Esophagus squamous epithelium (tissue), 4 donors: ENCODE results near the gene DNAH2.

Source experiments
- CTCF ChIP-seq, 6 experiments: fragments of 450-650 bp in 4 of 6; fragments of 200-600 bp in 2 of 6; sonication (generic) in 2 of 6; IDR thresholded peaks; one replicate each; pipeline ENCODE4 v1.5.1; 2016 to 2019; ENCODE audit warnings: antibody characterized with exemption in 6 of 6, mild to moderate bottlenecking in 4 of 6, moderate library complexity in 4 of 6
- POLR2A ChIP-seq, 4 donors: fragments of 450-650 bp; IDR thresholded peaks; one replicate each; pipeline ENCODE4 v1.6.1; 2017; ENCODE audit warnings: antibody characterized with exemption in 4 of 4, mild to moderate bottlenecking in 4 of 4, moderate library complexity in 3 of 4

- TF ChIP-seq CTCF (IDR thresholded peaks at IDR 0.05) = no peak
- no peak for TF ChIP-seq POLR2A (IDR thresholded peaks at IDR 0.05)
These were observed 75.1 kb downstream of the DNAH2 start for GRCh38 chr17:7792611-7793010.
